HG02571 (cell line): Measurements from ENCODE around the gene B4GALNT3.
"Not testable (repeated sequence)": the region's sequence is repeated elsewhere in the genome, so short reads cannot be mapped to it uniquely, and the experiment has no call there.

Experiments
- ATAC-seq: cut with Tn5 transposase; IDR thresholded peaks from one replicate; pipeline ENCODE4 v1.9.1; 2021; ENCODE audit warnings: mild to moderate bottlenecking, moderate library complexity; ENCODE audit not compliant: unreplicated experiment

Gene B4GALNT3

DNA sequence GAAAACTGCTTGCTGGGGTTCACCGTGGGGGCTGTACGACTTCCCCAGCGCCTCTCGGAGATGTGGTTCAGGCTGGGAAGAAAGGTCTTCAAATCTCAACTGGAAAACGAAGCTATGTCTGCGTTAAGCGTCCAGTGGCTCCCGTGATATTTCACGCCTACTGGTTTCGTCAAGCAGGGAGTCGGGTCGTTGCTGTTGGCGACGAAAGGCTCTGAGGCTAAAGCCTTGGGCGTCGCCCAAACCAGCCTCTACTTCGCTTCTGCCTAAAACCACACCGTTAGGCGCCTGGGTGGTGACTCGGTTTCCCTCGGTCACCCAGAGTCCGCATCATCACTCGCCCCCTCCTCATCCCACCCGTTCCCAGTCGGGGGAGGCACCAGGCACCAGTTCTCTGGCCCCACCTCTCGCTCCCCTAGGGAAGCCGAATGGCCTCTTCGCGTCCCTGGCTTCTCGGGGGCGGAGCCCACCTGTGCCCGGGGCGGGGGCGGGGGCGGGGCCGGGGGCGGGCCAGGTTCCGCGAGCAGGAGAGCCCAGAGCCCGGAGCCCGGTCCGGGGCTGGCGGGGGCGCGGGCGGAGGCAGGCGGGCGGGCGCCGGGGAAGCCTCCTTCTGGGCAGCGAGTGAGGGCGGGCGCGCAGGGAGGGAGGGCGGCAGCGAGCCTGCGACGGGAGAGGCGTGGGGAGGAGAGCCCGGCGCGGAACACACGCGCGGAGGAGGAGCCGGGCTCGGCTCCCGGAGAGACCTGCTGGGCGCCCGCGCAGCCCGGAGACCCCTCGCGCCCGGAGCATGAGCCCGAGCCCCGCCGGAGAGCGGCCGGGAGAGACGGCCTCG, at the start of gene B4GALNT3:
B4GALNT3 (plus strand) TSS at position 510 of the 829 bp plus-strand sequence. CDS start 438 bp downstream, outside the sequence.
- no peak for ATAC-seq

DNA sequence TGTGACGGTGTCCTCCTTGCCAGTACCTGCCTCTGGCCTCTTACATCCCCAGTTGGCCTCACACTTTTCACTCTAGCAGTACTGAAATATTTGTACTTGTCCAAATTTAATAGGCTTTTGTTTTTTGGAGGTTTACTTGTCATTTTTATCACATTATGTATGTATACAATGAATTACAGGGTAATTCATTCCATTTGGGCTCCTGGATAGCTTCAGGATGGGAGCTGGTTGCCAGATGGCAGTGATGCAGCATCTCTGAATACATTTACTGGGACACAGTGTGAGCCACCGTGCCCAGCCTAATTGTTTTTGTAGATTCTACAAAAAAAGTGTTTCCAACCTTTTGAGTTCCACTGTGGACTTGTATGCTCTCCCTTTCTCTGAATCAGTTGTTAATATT, 44.9 kb upstream of the B4GALNT3 start:
- ATAC-seq, result no peak

DNA sequence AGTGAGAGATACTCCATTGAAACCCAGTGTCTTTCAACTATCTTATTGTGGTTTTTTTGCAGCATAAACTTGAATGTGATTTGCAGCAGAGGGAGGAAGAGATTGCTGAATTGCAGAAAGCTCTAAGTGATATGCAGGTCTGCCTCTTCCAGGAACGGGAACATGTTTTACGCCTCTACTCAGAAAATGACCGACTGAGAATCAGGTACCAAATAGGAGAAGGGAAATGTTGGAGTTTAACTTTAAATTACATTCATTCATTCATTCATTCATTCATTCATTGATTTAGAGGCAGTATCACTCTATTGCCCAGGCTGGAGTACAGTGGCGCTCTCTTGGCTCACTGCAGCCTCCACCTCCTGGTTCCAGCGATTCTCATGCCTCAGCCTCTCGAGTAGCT, 41.3 kb upstream of the B4GALNT3 start:
- ATAC-seq, result no peak

DNA sequence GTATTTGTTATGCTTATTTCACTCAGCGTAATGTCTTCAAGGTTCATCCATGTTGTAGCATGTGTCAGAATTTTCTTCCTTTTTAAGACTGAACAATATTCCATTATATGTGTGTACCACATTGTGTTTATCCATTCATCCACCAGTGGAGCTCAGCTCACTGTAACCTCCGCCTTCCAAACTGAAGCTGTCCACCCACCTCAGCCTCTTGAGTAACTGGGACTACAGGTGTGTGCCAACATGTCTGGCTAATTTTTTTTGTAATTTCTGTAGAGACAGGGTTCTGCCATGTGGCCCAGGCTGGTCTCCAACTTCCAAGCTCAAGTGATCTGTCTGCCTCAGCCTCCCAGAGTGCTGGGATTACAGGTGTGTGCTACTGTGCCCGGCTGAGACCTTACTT, 37.2 kb upstream of the B4GALNT3 start:
- no peak for ATAC-seq

DNA sequence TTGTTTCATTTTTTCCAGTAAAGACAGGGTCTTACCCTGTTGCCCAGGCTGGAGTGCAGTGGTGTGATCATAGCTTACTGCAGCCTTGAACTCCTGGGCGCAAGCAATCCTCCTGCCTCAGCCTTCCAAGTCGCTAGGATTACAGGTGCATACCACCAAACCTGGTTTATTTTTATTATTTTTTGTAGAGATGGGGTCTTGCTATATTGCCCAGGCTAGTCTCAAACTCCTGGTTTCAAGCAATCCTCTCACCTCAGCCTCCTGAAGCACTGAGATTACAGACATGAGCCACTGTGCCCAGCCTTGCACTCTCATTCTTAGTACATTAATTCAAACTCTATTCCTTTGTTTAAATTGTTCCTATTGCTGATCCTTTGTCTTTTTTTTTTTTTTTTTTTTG, 24.0 kb upstream of the B4GALNT3 start:
- not testable (repeated sequence) for ATAC-seq

DNA sequence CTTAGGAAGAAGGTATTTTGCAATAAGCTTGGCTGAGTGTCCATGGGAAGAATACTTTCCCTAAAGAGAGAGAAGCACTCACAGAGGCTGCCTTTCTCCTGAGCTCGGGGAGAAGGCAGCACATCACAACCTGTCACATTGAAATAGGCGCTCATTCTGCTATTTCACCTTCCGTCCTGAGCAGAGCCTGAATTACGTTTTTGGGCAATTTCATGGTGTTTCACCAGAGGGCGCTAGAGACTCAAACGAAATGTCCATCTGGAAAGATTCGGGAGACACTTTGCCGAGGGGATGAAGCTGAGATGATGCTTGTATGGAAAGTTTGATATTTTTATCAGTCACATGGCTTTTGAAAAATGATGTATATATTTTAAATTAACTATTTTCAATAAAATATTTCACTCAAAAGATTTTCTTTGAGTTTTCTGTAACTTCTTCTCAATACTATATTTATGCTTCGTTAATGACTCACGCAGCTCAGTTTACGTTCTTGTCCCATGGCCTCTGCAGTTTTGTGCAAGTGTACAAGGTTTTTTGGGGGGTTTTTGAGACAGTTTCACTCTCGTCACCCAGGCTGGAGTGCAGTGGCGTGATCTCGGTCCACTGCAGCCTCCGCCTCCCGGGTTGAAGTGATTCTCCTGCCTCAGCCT, 17.4 kb upstream of the B4GALNT3 start:
- ATAC-seq, result no peak

DNA sequence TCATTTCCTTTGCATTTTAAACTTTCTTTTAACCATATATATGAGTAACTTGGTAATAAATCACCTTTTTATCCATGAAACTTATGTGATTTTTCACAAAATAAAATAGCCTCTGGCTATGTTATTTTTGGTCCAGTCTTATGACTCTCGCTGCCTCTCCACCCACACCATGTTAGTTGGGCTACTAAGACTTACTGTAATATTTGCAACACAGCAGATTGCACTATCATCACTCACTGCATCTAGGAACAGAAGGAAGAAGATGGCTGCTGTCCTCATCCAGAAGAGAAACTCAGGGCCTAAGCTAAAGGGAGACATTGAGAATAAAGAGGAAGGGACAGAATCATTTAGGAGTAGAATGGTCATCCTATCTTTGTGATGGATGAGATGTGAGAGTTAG, 12.6 kb upstream of the B4GALNT3 start:
- no peak for ATAC-seq

DNA sequence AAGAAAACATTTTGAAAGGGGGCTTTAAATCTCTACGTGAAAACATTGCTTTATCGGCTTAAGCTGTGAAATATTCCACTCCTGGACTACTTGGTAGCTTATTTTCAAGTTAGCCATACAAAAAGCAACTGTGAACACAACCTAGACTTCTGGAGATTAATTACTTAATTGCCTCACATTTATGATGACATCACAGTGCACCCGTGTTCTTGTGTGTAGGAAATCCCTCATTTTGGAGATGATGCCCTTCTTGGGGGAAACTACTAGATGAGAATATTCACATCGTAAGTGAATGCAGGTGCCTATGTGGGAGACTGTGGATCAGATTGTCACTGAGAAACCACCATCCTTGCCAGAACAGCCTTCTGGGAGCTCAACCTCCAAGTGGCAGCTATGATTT, 10.5 kb upstream of the B4GALNT3 start:
- no peak for ATAC-seq

DNA sequence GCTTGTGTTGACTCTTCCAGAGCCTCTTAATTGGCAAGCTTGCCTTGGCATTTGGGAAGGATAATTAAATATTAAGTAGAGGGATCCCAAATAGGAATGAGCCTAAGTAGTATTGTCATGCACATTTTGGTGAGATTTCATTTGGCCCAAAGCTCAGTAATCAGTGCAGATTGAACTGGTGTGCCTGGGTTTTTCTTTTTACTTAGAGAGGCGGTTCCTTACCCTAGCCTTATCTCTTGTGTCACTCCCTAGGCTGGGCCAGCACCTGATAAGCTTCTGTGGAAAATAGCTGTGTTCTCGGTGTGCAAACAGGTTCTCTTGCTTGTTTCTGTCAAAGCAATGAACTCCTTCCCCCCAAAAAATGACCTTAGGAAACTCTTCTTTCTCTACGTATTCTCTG, 9.3 kb upstream of the B4GALNT3 start:
- ATAC-seq, result no peak

DNA sequence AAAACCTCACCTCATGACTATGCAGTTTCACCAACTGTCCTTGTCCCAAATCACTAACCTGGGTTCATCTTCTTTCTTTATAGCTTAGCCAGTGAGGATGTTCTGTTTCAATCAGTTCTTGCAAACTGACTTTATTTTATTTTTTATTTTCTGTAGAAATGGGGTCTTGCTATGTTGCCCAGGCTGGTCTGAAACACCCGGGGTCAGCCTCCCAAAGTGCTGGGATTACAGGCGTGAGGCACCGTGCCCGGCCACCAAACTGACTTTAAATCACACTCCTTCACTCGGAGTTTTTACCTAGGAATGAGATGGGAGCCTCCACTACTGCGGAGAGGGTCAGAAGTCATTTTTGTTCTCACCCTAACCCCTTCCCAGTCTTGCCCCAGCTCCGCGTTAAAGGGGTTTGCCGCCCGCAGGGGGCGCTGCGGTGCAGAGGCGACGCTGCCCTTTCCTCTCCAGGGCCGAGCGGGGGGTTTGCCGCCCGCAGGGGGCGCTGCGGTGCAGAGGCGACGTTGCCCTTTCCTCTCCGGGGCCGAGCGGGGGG, 7.0 kb upstream of the B4GALNT3 start:
- ATAC-seq, result no peak

DNA sequence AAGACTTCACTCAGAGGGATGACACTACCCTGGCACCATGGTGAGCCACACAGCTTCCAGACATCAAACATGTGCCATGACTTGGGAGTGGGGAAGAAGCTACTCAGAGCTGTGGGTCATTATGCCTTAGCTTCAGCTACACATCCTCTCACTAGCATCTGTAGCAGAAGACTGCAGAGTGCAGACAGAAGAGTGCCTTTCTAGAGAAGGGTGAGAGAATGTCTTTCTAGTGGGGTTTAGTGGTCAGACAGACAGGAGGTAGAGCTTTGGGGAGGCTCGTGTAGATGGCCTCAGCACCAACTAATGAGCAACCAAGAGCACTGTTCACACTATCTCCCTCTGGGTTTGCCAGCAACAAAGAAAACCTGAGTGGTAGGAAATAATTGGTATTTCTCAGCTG, 4.9 kb upstream of the B4GALNT3 start:
- no peak for ATAC-seq

DNA sequence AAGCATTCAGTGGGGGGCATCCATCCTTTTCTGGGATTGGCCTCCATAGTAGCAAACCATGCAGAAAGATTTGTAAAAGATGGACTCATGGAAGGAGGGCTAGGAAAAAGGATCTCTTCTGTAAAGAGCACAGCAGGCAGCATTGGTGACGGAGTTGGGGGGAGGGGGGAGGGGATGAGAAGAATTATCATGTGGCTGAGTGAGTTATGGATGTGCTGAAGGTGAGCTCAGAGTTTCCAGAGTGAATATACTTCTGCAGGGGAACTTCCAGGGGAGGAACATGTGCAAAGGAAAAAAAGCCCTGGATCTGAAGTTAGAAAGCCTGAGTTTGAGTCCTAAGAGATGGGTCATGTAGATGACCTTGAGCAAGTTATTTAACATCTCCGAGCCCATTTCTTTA, 3.9 kb upstream of the B4GALNT3 start:
- no peak for ATAC-seq

DNA sequence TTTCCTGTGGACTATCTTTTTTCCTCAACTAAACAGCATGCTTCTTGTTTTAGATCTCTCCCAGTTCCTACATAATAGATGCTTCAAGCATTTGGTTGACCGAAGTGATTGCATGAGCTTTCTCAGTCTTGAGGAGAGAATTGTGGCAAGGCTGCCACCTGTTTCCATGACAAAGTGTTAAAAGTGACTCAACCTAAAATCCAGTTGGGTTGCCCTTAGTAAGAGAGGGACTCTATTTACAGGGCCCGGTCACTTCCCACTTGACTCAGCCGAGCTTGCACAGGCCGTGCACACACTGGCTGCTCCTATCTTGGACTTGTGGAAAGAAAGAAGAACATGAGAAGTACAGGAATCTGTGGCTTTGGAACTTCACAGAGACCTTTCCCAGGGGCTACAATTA, 2.1 kb upstream of the B4GALNT3 start:
- no peak for ATAC-seq

DNA sequence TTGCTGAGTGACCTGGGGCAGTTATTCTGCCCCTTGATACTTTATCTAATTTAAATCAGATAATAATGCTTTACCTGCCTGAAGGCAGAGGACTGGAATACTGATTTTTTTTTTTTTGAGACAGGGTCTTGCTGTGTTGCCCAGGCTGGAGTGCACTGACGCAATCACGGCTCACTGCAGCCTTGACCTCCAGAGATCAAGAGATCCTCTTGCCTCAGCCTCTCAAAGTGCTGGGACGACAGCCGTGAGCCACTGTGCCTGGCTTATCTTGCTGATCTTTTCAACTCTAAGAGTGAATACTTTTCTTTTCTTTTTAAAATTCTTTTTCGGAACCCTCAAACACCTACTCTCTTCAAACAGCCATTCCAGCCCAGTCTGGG, 699 bp upstream of the B4GALNT3 start:
- ATAC-seq, result no peak

DNA sequence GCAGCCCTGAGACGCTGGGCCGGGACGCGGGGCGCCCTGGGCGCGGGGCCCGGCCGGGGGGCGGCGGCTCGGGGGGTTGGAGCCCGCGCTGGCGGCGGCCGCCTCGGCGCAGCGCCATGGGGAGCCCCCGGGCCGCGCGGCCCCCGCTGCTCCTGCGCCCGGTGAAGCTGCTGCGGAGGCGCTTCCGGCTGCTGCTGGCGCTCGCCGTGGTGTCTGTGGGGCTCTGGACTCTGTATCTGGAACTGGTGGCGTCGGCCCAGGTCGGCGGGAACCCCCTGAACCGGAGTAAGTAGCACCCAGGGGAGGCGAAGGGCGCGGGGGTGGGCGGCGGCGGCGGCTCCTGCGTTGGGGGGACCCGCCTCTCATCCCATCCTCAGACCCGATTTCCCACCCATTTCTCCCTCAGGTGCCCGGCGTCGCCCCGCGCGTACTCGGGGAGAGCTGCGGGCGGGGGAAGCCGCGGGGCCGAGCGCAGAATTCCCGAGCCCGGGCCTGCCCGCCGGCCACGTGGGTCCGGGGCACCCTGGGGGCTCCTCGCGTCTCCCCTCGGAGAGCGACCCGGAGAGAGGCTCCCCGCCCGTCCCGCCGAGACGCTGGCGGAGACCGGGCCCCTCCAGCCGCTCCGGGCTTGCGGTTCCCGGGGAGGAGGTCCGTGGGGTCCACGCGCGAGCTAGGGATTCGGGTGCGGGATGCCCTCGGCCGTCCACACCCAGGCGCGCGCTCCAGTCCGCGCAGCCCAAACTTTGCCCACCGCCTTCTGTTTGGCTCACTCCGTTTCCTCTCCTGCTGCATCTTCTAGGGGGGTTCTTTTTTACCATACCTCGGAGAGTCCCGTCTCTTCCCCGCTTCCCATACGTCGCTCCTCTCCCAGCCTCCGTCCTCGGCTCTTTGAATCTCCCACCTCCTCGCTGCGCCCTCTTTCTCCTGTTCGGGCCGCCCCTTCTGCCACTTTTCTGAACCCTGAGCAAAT, 807 bp downstream of the B4GALNT3 start:
- ATAC-seq, result no peak

DNA sequence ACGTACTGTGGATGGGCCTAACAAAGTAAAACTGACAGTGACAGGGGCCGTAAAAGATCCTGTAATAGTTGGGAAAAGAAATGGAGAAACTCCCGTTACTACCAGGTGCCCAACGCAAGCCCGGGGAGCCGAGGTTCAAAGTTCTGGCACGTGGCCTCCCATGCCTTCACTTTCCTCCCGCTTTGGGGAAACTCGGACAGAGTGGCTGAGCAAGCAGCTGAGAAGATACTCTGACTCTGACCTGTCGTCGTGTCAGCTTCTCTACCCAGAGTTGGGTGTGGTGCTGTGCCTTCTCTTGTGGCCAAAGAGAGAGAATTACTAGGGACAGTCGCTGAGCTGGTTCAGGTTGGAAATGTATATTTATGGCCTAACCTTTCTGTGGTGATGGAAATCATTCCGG, 1.7 kb downstream of the B4GALNT3 start:
- ATAC-seq, result no peak

DNA sequence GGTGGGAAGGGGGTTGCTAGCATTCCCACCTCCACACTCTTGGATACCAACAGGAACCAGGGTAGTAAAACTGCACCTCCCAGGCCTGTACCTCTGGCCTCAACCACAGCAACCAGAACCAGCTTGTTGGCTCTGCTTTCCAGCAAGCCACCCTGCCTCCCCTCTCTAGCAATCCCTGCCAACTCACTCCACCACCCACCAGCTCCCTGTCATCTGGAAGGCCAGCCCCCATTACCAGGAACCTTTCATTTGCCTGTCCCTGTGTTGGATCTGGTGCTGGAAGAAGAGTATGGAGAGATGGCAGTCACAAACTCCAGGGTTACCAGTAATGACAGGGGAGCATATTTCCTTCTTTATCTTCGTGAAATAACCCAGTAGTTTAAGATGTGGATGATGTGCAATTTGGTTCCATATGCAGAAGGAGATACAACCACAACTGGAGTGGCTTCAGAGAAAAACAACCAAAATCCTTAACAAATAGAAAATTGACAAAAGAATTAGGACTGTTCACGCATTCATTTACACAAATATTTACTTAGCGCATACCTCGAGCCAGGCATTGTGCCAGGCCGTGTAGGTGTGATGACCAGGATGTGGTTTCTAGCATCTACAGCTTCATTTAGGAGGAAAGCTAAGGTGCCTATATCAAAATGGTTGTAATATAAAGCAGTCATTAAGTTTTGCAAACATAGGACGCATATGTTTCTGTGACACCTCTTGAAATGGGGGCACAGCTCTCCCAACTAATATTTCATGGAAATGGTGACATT, 3.4 kb downstream of the B4GALNT3 start:
- no peak for ATAC-seq

DNA sequence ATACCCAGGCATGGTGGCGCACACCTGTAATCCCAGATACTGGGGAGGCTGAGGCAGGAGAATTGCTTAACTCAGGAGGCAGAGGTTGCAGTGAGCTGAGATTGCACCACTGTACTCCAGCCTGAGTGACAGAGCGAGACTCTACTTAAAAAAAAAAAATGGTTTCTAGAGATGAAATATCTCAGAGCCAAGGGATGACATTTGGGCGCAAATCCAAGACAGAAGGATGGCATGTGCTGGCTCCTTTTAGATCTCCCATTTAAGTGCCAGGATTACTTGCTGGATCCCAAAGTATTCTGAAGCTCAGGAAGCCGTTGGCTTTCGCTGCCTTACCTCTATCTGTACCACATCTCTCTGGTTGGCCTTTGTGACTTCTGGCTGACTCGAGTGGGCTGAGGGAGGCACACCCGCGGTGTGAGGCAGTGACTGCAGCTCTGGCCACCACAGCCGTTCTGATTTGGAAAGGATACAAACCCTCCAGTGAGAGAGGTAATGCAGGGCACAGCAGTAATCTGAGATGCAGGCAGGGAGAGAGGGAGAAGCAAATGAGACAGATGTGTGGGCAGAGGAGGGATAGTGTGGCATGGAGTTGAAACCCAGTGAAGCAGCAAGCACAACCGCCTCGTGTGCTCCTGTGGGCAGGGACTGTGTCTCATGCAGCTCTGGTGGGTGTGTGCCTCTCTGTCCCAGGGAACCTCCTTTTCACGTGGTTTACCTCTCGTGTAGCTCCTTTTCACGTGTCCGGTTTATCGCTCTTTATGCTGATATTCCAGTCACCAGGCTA, 4.9 kb downstream of the B4GALNT3 start:
- no peak for ATAC-seq

DNA sequence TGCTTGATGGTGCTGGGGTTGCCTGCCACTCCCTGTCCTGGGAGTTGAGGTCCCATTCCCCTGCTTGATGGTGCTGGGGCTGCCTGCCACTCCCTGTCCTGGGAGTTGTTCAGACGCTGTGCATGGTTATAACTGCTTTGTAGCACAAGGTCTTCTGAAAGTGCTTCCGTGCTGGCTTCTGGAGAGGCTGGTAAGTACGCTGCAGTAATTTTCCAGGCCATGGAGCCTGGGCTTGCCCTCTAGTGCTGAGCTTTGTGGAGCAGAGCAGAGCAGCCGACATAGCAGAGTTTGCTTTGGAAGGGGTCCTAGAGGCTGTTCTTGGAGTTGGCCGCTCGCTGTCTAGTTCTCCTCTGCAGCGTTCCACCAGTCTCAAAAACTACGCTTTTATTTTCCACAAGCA, 6.3 kb downstream of the B4GALNT3 start:
- no peak for ATAC-seq

DNA sequence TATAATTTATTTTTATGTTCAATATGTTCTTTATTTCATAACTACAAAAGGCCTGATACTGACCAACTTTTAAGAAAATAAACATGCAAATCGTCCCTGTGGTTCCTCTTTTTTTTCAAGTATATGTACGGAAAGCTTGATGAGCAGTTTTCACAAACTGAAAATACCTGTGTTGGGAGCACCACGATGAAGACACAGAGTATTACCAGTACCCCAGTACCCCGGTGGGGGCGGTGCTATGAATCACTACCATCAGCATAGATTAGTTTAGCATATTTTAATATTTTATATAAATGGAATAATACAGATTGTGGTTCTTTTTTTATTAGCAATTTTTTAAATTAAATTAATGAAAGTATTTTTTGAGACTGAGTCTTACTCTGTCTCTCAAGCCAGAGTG, 7.0 kb downstream of the B4GALNT3 start:
- no peak for ATAC-seq
